ENCODE data around the gene ADGRG1. TPM values are rescaled to one million over a fixed set of nuclear protein-coding genes. Genes with fewer than 3 reads are reported as not detected.
"Not testable (repeated sequence)": the region's sequence is repeated elsewhere in the genome, so short reads cannot be mapped to it uniquely, and the experiment has no call there.

Gene ADGRG1
- 19.6 TPM for total RNA-seq

- DNase-seq (ENCODE audit: low spot score in 2 of 2) (peak; percentile 58 to 90), FAIRE-seq (no peak)
Observed at GRCh38 chr16:57628008-57628781, at the start of gene ADGRG1. ADGRG1 (plus strand) TSS chr16:57628630; CDS start chr16:57650288, 21,658 bp downstream.

- FAIRE-seq: no peak
- DNase-seq (ENCODE audit: low spot score in 2 of 2): no peak
Observed at GRCh38 chr16:57579361-57579665, 49.1 kb upstream of the ADGRG1 start.

GRCh38 chr16:57585051-57585687 is 43.3 kb upstream of the ADGRG1 start:
- no peak for FAIRE-seq
- no peak for DNase-seq (ENCODE audit: low spot score in 2 of 2)

- no peak for DNase-seq (ENCODE audit: low spot score in 2 of 2)
- FAIRE-seq: no peak
Observed at GRCh38 chr16:57588831-57589230, 39.6 kb upstream of the ADGRG1 start.

- FAIRE-seq (no peak), DNase-seq (ENCODE audit: low spot score in 2 of 2) (no peak)
Observed at GRCh38 chr16:57589374-57589773, 39.1 kb upstream of the ADGRG1 start.

- DNase-seq (ENCODE audit: low spot score in 2 of 2): no peak
- no peak for FAIRE-seq
Observed at GRCh38 chr16:57590654-57591085, 37.8 kb upstream of the ADGRG1 start.

GRCh38 chr16:57591086-57591869 is 37.2 kb upstream of the ADGRG1 start:
- FAIRE-seq (no peak), DNase-seq (ENCODE audit: low spot score in 2 of 2) (peak; percentile 50 to 72)

GRCh38 chr16:57591870-57592485 is 36.5 kb upstream of the ADGRG1 start:
- DNase-seq (ENCODE audit: low spot score in 2 of 2): no peak
- no peak for FAIRE-seq

GRCh38 chr16:57592591-57593003 is 35.8 kb upstream of the ADGRG1 start:
- FAIRE-seq: no peak

GRCh38 chr16:57593021-57593420 is 35.4 kb upstream of the ADGRG1 start:
- no peak for FAIRE-seq

More at GRCh38 chr16:57592591-57593003, 35.8 kb upstream of the ADGRG1 start:
- no peak for DNase-seq (ENCODE audit: low spot score in 2 of 2)

GRCh38 chr16:57593990-57594389 is 34.4 kb upstream of the ADGRG1 start:
- no peak for FAIRE-seq
- no peak for DNase-seq (ENCODE audit: low spot score in 2 of 2)

More at GRCh38 chr16:57593021-57593420, 35.4 kb upstream of the ADGRG1 start:
- no peak for DNase-seq (ENCODE audit: low spot score in 2 of 2)

- DNase-seq (ENCODE audit: low spot score in 2 of 2) (no peak), FAIRE-seq (no peak)
Observed at GRCh38 chr16:57594531-57595031, 33.8 kb upstream of the ADGRG1 start.

GRCh38 chr16:57596234-57596633 is 32.2 kb upstream of the ADGRG1 start:
- not testable (repeated sequence) for FAIRE-seq; DNase-seq (ENCODE audit: low spot score in 2 of 2)

GRCh38 chr16:57598437-57598836 is 30.0 kb upstream of the ADGRG1 start:
- FAIRE-seq (no peak), DNase-seq (ENCODE audit: low spot score in 2 of 2) (no peak)

- DNase-seq (ENCODE audit: low spot score in 2 of 2): no peak
- no peak for FAIRE-seq
Observed at GRCh38 chr16:57600048-57600835, 28.2 kb upstream of the ADGRG1 start.

- FAIRE-seq (no peak), DNase-seq (ENCODE audit: low spot score in 2 of 2) (no peak)
Observed at GRCh38 chr16:57600952-57601580, 27.4 kb upstream of the ADGRG1 start.

GRCh38 chr16:57601801-57602478 is 26.5 kb upstream of the ADGRG1 start:
- FAIRE-seq: no peak
- DNase-seq (ENCODE audit: low spot score in 2 of 2): no peak

- DNase-seq (ENCODE audit: low spot score in 2 of 2) (no peak), FAIRE-seq (no peak)
Observed at GRCh38 chr16:57603115-57604024, 25.1 kb upstream of the ADGRG1 start.

Data from frontal cortex (tissue), 4 donors.